HG03469 (cell line): Measurements from ENCODE around the gene PPP2R3A.
"Not testable (repeated sequence)": the region's sequence is repeated elsewhere in the genome, so short reads cannot be mapped to it uniquely, and the experiment has no call there.

Experiments used
- ATAC-seq: cut with Tn5 transposase; IDR thresholded peaks from one replicate; pipeline ENCODE4 v1.9.1; 2021; ENCODE audit warnings: mild to moderate bottlenecking, moderate library complexity, moderate number of reproducible peaks; ENCODE audit not compliant: unreplicated experiment

The PPP2R3A gene, protein sequence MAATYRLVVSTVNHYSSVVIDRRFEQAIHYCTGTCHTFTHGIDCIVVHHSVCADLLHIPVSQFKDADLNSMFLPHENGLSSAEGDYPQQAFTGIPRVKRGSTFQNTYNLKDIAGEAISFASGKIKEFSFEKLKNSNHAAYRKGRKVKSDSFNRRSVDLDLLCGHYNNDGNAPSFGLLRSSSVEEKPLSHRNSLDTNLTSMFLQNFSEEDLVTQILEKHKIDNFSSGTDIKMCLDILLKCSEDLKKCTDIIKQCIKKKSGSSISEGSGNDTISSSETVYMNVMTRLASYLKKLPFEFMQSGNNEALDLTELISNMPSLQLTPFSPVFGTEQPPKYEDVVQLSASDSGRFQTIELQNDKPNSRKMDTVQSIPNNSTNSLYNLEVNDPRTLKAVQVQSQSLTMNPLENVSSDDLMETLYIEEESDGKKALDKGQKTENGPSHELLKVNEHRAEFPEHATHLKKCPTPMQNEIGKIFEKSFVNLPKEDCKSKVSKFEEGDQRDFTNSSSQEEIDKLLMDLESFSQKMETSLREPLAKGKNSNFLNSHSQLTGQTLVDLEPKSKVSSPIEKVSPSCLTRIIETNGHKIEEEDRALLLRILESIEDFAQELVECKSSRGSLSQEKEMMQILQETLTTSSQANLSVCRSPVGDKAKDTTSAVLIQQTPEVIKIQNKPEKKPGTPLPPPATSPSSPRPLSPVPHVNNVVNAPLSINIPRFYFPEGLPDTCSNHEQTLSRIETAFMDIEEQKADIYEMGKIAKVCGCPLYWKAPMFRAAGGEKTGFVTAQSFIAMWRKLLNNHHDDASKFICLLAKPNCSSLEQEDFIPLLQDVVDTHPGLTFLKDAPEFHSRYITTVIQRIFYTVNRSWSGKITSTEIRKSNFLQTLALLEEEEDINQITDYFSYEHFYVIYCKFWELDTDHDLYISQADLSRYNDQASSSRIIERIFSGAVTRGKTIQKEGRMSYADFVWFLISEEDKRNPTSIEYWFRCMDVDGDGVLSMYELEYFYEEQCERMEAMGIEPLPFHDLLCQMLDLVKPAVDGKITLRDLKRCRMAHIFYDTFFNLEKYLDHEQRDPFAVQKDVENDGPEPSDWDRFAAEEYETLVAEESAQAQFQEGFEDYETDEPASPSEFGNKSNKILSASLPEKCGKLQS (N-terminal part only)

DNA sequence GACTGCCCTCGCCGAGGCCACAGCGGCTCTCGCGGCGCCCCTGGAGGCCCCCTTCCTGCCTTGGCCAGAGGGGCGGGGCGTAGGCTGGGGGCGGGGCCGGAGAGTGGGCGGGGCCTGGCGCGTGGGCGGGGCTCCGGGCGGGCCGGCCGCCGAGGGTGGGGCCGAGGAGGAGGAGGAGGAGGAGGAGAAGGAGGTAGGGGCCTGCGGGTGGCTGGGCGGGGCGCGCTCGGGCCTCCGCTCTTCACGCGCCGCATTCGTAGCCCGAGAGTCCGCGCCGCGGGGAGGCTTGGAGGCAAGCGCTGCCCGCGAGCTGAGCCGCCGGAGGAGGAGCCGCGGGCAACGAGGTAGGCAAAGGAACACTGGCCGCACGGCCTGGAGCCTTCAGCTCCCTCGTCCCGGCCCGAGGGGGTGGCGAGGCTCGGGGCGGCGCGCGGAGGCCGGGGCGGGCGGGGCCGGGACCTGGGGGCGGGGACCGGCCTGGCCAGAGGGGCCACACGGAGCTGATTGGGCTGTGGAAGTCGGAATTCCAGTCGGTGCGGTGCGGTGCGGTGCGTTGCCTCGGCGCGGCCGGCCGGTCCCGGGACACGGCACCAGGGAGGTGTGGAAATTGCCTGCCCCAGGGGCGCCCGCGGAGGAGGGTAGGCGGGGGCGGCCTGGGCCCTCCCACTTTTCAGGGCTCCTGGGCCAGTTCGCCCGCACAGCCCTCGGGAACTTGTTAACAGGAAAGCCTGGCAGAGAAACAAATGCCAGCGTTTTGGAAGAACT lies at the start of gene PPP2R3A:
Gene PPP2R3A, plus strand, starts transcription at position 223 of the 765 bp plus-strand sequence. CDS start 35,771 bp downstream, outside the sequence.
- peak; percentile 66 for ATAC-seq

DNA sequence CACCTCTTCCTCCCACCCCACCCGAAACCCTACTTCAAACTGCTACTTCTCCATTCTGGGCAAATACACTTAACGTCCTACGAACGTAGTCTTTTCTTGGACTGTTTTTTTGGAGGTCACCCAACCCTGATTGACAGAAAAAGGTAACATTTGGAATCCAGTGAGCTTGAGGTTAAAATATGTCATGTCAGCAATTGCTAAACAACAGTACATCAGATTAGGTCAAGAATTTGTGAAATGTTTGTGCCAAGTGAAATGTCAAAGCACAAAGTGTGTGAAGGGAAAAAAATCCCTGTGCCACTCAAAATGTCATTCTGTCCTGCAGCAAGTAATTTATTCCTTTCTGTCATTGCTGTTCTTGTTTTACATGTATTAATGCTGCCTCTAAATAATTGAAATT lies 49.2 kb upstream of the PPP2R3A start:
- no peak for ATAC-seq

DNA sequence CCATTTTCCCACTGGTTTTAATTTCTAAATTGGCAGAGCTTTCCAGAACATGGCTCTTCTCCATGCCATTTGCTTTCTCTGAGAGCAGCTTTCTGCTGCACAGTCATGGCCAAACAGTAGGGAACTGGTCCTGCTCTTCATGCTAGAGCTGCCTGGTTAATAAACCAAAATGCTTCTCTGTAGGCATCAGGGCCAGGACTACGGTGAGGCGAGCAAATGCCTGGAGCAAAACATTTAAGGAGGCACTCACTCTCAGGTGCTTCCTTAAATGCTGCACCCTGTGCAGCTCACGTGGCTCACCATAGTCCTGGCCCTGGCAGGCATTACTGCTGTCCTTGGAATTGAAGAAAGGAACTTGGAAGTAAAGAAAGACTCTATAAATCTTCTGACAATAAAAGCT lies 48.5 kb upstream of the PPP2R3A start:
- no peak for ATAC-seq

DNA sequence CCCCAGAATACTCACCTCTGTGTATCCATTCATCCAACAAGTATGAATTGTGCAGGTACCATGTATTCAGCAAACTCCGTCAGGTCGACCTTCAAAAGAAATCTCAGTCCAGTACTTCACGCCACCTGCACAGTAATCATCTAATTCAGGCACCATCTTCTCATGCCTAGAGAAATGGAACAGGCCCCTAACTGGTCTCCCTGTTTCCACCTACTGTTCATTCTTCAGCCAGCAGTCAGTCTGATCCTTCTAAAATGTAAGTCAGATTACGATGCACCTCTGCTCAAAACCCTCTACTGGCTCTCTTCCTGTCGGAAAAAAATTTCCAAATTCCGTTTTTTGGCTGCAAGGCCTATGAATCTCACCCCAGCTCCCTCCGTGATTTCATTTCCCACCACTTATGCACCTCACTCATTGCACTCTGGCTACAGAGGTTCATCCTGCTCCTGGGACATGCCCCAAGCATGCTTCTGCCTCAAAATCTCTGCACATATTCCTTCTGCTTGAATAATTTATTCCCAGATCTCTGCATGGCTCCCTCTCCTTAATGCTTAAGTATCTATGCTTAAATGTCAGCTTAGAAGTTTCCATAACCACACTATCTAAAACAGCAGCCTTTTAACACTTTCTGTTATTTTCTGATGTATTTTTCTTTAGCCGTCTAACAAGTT lies 47.5 kb upstream of the PPP2R3A start:
- no peak for ATAC-seq

DNA sequence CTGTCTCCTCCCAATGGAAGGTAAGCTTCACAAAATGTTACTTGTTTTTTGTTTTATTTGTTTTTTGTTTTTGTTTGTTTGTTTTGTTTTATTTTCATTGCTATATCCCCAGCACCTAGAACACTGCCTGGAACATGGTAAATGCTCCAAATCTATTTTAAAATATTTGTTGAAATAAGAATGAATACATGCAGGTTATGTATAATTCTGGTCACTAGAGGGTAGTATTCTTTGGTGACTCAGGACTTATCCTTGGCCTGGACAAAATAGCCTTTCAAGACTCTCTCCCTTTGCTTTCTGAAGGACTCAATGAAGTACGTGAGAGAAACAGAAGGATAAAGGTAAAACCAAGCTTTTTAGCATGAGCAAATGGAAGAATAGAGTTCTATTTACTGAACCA lies 46.9 kb upstream of the PPP2R3A start:
- ATAC-seq: no peak

DNA sequence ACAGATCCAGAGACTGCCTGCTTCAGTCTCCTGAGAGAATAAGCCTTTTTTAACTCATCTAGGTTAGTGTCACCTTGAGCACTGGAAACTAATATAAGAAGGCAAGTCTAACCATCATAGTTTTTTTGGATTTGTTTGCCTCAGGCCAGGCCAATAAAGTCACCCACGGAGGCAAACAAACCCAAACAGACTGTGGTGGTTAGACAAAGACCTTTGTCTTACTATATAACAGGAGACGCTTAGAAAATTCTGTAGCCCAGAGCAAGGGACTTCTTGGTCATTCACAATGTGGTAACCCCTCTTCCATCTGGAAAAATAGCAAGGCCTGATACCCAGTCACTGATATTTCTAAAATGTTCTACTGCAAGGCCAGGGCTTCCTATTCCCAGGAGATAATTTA lies 45.3 kb upstream of the PPP2R3A start:
- ATAC-seq: no peak

DNA sequence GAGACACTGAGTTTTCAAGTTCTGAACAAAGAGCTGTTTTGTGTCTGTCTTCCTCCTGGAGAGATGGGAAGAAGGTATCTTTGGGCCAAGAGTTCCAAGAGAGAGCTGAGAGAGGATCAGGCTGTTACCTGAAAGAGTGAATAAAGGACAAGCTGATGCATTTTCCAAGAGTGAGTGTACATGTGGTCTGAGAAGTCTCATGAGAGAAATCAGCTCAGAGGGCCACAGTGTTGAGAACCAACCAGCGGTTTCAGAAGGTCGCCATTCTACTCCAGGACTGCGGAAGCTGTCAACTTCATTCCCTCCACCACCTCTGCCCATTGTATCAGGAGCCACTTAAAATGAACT lies 42.7 kb upstream of the PPP2R3A start:
- ATAC-seq: no peak

DNA sequence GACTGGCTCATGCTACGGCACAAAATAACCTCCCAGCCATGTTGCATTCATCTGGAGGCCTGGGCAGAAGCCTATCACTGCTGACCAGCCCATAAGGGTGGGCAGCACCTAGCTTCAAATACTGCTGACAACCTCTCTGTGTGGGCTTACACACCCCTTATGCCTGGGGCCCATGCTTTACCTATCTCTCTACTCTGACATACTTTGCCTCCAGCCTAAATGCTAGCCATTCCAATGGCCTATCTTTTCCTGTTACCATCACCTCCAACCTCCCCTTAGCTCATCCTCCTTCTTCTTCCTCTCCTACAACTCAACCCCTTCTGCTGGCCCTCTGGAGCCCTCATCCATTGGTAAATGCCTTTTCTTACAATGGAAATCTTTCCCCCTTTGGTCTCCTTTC lies 41.0 kb upstream of the PPP2R3A start:
- ATAC-seq: no peak

DNA sequence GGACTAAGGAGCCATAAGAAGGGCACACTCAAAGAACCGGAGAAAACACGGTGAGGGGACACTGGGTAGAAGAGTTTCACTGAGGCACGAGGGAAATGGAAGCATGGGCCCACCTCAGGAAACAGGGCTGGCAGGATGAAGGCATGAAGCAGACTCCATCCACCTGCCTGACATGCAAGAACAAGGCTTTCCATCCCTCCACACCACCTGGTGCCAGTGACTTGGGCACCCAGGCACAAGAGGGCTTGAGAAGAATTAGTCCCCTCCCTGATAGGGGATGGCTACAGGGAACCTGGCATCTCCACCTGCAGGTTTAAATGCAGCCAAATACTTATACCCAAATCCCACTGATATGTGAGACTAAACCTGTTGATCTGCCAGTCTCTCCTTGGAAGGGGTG lies 38.9 kb upstream of the PPP2R3A start:
- ATAC-seq: no peak

DNA sequence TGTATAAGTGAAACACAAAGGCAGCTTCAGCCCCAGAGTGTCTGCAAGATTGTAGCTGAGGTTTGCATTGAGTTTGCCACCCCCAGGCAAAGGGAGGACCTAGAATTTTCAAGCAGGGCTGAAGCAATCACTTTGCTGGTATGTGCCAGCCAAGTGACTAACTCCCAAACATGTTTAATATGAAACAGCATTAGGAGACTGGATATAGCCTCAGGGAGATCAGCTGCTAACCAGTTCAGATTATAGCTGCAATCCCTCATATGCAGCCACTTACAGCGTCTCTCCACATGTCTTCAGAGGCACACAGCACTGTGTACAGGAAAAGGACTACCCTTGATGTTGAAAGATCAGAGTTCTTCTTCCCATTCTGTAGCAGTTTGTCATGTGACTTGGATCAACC lies 38.4 kb upstream of the PPP2R3A start:
- ATAC-seq: no peak

DNA sequence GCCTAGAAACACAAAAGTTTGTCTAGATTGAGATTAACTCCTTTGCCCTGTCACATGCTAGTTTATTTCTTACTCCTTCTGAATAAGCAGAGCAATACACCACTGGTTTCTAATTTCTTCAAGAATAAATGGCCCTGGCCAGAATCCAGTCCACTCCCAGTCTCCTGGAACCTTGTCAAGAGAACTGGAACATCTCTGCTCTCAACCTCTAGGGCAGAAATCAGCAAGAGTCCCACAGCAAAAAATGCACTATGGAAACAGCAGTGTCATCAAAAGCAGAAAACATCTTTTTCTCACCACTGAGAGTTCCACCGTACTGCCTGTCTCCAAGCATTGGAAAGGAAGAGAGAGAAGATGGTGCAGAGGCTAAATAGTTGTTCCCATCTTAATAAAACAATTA lies 35.9 kb upstream of the PPP2R3A start:
- ATAC-seq: no peak

DNA sequence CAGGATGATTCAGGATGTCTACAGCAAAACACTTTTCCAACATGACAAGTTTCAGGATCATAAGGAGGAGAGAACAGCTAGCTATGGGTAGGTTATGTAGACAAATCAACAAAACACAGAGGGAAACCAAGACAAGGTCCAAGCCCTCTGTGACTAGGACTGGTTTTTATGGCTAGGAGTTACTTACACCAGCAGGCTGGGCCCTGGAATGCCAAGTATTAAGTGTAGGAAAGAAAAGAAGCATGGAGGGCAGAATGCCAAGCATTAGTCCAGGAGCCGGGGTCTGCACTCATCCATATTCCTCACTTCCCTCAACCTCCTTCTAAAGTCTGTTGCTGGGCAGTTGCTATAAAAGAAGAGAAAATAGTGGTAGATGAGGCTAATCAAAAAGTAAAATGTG lies 35.3 kb upstream of the PPP2R3A start:
- ATAC-seq: no peak

DNA sequence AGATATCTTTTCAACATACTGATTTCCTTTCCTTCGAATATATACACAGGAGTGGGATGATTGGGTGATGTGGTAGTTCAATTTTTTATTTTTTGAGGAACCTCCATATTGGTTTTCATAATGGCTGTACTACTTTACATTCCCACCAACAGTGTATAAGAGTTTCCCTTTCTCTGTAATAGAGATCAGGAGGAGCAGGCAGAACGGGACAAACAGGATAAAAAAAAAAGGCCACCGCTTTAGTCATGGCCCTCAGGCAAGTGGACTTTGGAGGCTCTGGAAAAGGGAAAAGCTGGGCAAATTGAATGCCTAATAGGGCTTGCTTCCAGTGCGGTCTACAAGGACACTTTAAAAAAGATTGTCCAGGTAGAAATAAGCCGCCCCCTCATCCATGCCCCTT lies 30.4 kb upstream of the PPP2R3A start:
- not testable (repeated sequence) for ATAC-seq

DNA sequence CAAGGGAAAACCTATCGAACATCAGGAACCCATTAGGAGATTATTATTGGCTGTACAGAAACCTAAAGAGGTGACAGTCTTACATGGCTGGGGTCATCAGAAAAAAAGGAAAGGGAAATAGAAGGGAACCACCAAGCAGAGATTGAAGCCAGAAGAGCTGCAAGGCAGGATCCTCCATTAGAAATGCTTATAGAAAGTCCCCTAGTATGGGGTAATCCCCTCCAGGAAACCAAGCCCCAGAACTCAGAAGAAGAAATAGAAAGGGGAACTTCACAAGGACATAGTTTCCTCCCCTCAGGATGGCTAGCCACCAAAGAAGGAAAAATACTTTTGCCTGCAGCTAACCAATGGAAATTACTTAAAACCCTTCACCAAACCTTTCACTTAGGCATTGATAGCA lies 27.8 kb upstream of the PPP2R3A start:
- ATAC-seq: not testable (repeated sequence)

DNA sequence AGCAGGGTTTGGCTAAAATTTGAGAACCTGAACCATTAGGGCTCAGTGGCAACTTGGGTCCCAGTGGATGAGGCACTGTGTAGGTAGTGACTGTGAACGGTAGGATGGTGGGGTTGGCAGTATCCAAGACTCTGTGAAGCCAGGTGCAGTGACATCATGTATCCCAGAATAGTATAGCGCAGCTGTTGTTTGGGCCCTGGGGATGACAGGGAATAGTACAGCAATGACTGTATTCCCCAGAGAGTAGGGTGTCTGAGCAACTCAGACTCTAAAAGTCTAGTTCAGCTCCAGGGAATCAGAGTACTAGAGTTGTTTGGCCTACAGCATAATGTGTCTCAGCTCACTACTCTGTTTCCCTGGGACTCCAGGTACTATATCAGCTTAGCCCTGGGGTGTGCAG lies 20.7 kb upstream of the PPP2R3A start:
- ATAC-seq: no peak

DNA sequence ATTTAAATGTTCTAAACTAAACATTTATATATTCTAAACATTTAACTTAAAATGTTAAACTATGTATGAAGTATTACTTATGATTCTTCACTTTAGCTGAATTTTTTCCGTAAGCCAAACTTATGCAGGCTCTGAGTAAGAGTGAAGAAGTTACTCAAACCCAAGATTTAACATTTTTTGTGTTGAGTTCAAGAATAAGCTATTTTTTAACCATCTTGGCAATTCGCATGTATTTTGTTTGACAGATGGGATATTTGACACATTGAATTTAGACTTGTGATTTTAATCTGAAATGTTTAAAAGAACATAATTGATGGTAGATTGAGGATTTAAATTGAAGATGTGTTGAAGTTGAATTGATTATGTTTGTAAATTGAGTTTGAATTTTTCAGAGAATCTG lies 14.6 kb upstream of the PPP2R3A start:
- ATAC-seq: no peak

DNA sequence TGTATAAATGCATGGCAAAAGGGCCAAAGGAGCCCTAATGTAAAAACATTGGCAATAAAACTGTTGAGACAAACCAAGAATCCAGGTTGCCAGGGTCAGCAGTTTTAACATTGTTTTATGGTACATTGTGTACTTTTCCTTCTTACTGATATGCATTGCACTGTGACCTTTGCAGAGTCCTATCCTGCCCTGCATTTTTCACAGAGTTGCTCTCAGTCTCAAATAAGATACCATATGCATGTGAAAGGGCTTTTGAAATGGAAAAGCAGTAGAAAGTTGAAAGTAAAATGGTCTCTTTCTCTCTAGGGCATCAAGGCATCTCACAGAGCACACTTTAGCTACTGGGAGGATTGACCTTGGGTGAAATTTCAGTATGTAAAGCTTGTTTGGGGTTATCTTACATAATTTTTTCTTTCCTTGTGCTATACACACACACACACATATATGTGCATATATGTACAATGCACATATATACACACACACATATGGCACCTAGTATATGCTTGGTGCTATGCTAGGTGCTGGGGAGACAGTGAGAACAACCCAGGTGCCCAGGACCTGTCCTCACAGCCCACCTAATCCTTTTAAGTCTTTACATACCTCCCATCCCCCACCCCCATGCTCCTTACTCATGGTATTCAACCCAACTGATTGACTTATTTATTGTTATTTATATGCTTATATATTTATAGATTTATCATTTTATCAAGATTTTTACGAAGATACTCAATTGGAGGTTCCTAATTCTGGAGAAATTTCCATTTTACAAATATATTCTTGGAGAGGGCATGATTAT lies 1.2 kb upstream of the PPP2R3A start:
- ATAC-seq: no peak

DNA sequence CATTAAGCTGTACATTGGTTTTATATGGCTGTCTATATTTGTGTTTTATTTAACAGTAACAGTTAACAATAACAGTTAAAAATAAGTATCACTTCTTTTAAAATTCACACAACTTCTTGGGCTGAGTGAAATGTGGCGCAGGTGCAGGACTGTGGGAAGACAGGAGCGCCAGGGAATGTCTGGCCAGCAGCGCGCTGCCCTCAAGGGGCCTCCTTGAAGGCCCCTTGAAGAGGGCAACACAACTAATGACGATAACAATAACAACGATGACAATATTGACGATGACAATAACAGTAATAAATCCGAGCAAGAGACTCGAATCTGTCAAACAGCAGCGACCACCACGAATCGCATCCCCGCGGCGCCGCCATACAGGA lies 411 bp upstream of the PPP2R3A start:
- no peak for ATAC-seq

DNA sequence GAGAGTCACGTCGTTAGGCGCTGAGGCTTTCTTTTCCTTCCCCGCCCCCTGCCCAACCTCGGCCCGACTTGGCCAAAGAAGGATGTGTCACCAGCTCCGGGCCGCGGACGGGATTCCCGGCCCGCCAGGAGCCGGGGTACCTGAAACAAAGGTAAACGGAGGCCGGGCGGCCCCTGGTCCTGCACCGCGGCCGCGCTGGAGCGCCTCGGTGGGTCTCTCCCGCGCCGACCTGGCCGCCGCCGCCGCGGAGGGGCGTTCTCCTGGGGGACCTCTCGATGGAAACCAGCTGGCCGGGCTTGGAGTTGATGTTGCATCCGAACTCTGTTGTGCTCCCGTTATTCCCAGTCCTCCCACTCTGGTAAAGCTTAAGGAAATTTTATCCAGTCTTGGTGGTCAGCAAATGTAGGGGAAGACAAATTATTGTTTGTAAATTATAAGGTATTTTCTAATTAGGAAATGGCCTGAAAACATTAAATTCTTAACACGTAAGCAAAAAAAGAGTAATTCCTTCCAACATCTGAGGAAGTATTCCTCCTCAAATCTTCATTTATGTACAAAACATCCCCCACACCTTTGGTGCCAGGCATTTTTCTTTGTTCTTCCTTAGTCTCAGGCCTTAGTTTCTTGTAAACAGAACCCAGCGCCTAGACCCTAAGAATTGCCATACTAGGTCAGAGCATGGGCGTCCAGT lies 888 bp downstream of the PPP2R3A start:
- ATAC-seq: no peak
